Keratinocyte (primary cell): ENCODE data around the gene ARL6IP5. TPM values are rescaled to one million over a fixed set of nuclear protein-coding genes. Genes with fewer than 3 reads are reported as not detected.
A peak's percentile ranks its signal among the peaks of the same experiment; 100 is the strongest.

ENCODE experiments used
- DNase-seq: peaks from one replicate; pipeline ENCODE4 v3.0.0-alpha.2; 2011; ENCODE audit warnings: low read depth, missing footprints, low spot score
- FAIRE-seq: peaks from 2 replicates; lab custom pipeline; 2011; peaks lifted over from hg19 to GRCh38; lab: Jason Lieb, UNC
- H2AFZ ChIP-seq: 2 replicates; pipeline ENCODE4 v1.6.0; 2012; ENCODE audit warnings: low read length, control low read depth, inconsistent platforms; ENCODE audit not compliant: control insufficient read depth
- H3K27ac ChIP-seq: 2 replicates; pipeline ENCODE4 v1.5.1; 2011; ENCODE audit warnings: low read length; ENCODE audit not compliant: control insufficient read depth, insufficient read depth
- H3K27me3 ChIP-seq: 3 replicates; pipeline ENCODE4 v1.6.0; 2011; ENCODE audit warnings: low read length; ENCODE audit not compliant: control insufficient read depth, insufficient read depth; ENCODE audit errors: extremely low read depth
- H3K36me3 ChIP-seq, 2 experiments: 2 replicates in 1 of 2; 3 replicates in 1 of 2; pipeline ENCODE4 v1.5.1; 2011; ENCODE audit warnings: low read length in 2 of 2, mild to moderate bottlenecking in 1 of 2; ENCODE audit not compliant: control insufficient read depth in 2 of 2, insufficient read depth in 2 of 2; ENCODE audit errors: extremely low read depth in 1 of 2
- H3K4me1 ChIP-seq: 3 replicates; pipeline ENCODE4 v1.5.1; 2011; ENCODE audit warnings: low read length; ENCODE audit not compliant: control insufficient read depth, insufficient read depth; ENCODE audit errors: extremely low read depth
- H3K4me2 ChIP-seq: 3 replicates; pipeline ENCODE4 v1.6.0; 2011; ENCODE audit warnings: low read depth, low read length; ENCODE audit not compliant: control insufficient read depth, insufficient read depth; ENCODE audit errors: extremely low read depth
- H3K4me3 ChIP-seq, 3 experiments: fragments of 200-600 bp in 1 of 3; sonication (generic) in 1 of 3; 2 replicates in 2 of 3; 3 replicates in 1 of 3; pipeline ENCODE4 v1.5.1; 2011 to 2016; ENCODE audit warnings: low read length in 3 of 3, mild to moderate bottlenecking in 3 of 3, control low read depth in 2 of 3, inconsistent platforms in 1 of 3, low read depth in 1 of 3, mixed read lengths in 1 of 3, mixed run types in 1 of 3, moderate library complexity in 1 of 3; ENCODE audit not compliant: control insufficient read depth in 2 of 3, insufficient read depth in 2 of 3; ENCODE audit errors: extremely low read depth in 1 of 3
- H3K79me2 ChIP-seq: 2 replicates; pipeline ENCODE4 v1.6.0; 2012; ENCODE audit warnings: low read length; ENCODE audit not compliant: control insufficient read depth, insufficient read depth
- H3K9ac ChIP-seq: 3 replicates; pipeline ENCODE4 v1.6.0; 2011; ENCODE audit warnings: low read length; ENCODE audit not compliant: control insufficient read depth, insufficient read depth; ENCODE audit errors: extremely low read depth
- H3K9me1 ChIP-seq: 3 replicates; pipeline ENCODE4 v1.6.0; 2011; ENCODE audit warnings: low read length; ENCODE audit not compliant: control insufficient read depth, insufficient read depth; ENCODE audit errors: extremely low read depth
- H3K9me3 ChIP-seq: 2 replicates; pipeline ENCODE4 v1.5.1; 2012; ENCODE audit warnings: low read depth, low read length; ENCODE audit not compliant: control insufficient read depth
- H4K20me1 ChIP-seq: 3 replicates; pipeline ENCODE4 v1.6.0; 2011; ENCODE audit warnings: low read length; ENCODE audit not compliant: control insufficient read depth, insufficient read depth; ENCODE audit errors: extremely low read depth
- EZH2 ChIP-seq: IDR thresholded peaks from one replicate; pipeline ENCODE4 v1.6.1; 2012; ENCODE audit warnings: inconsistent platforms, mild to moderate bottlenecking, low read length, moderate library complexity
- dilution Hi-C: fragments of 300-500 bp; cut with MboI; formaldehyde crosslinking; loops from one replicate; pipeline ENCODE4 v1.7.0; 2020; ENCODE audit warnings: low sequenced_read_pairs; ENCODE audit not compliant: extremely low pct_ligation_motif_present
- polyA plus RNA-seq, 5 experiments: library from polyadenylated mRNA; depleted of rRNA in 3 of 5; stranded (reverse) in 3 of 5; stranded (forward) in 1 of 5; unstranded in 1 of 5; fragments of >200 nt; gene quantifications; 1 replicate in 1 of 5; 2 replicates in 3 of 5; 3 replicates in 1 of 5; pipeline versions ENCODE4 v1.2.1 to v1.2.3, GENCODE V29; 2011 to 2012; ENCODE audit warnings: missing spikeins in 2 of 5, low read depth in 1 of 5, low replicate concordance in 1 of 5
- TF ChIP-seq, protein P1 (sequence below), 3 experiments: IDR thresholded peaks in 1 of 3; conservative IDR thresholded peaks in 1 of 3; optimal IDR thresholded peaks in 1 of 3; 2 replicates in 2 of 3; 3 replicates in 1 of 3; pipeline versions ENCODE3 to v1.5.1; 2011; ENCODE audit warnings: low read length in 3 of 3, mild to moderate bottlenecking in 3 of 3, moderate library complexity in 2 of 3, control low read depth in 1 of 3, inconsistent platforms in 1 of 3; ENCODE audit not compliant: insufficient read depth in 2 of 3; ENCODE audit errors: extremely low read depth in 1 of 3

Gene ARL6IP5
- polyA plus RNA-seq, 1 donor (not counting 4 experiments of a cell fraction or from before 2014, with no cell fraction given) = 112 TPM

DNA sequence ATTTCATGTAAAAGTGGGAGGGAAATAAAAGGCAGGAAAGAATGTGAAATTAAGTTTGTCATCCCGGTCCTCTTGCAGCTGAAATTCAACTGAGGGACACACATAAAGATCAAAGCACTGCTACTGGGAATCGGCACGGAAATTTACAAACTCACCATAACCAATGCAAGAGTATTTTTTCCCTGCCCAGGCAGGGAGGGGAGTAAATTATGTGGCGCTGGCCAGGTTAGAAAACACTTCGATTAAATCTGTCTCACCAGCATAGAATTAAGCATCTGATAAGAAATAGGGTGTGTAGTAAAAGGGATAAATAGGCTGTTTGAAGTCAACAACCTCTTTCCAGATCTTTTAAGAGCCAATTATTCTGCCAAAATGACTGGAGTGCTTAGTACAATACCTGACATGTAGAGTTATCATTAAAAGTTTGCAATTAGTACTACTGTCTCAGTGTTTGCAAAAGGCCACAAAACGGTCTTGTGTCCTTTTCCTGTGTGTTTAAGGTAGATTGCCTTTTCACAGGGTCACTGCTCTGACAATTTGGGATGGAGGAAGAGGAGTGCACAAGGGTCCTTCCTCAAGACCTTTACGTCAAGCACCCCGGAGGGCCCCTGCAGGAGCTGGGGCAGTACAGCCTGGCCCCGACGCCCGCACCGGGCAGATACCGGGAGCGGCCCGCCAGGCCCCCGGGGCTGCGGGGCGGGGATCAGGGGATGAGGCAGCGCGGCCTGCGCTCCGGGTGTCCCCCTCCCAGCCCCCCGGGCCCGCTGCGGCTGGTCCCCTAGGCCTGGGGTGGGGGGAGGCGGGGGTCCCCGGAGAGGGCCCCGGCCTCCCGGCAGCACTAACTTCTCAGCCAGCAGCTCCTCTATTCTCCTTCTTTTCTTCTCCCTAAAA, 5.2 kb upstream of the ARL6IP5 start:
- peak overlapping the region; percentile 72 to 96 (median 90) for H3K4me3 ChIP-seq
- no peaks in the 10 kb centered on the region for H3K9me1 ChIP-seq
- H3K27me3 ChIP-seq = no peaks in the 10 kb centered on the region
- no peaks in the 10 kb centered on the region for H3K9me3 ChIP-seq
- no peak for DNase-seq
- no peak for TF ChIP-seq EZH2
- TF ChIP-seq, protein P1, sequence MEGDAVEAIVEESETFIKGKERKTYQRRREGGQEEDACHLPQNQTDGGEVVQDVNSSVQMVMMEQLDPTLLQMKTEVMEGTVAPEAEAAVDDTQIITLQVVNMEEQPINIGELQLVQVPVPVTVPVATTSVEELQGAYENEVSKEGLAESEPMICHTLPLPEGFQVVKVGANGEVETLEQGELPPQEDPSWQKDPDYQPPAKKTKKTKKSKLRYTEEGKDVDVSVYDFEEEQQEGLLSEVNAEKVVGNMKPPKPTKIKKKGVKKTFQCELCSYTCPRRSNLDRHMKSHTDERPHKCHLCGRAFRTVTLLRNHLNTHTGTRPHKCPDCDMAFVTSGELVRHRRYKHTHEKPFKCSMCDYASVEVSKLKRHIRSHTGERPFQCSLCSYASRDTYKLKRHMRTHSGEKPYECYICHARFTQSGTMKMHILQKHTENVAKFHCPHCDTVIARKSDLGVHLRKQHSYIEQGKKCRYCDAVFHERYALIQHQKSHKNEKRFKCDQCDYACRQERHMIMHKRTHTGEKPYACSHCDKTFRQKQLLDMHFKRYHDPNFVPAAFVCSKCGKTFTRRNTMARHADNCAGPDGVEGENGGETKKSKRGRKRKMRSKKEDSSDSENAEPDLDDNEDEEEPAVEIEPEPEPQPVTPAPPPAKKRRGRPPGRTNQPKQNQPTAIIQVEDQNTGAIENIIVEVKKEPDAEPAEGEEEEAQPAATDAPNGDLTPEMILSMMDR (optimal IDR thresholded peaks at IDR 0.05 in 1 of 3, IDR thresholded peaks at IDR 0.05 in 1 of 3, conservative IDR thresholded peaks at IDR 0.05 in 1 of 3; ENCODE audit: extremely low read depth in 1 of 3, insufficient read depth in 2 of 3, low read length in 3 of 3) = no peak
- dilution Hi-C loops = no loop called here
- H3K4me1 ChIP-seq = peaks cover 42% of the 10 kb centered on the region
- peak overlapping the region; percentile 89 for H3K9ac ChIP-seq
- H3K27ac ChIP-seq = peak overlapping the region; percentile 68
- no peaks in the 10 kb centered on the region for H3K36me3 ChIP-seq
- FAIRE-seq = no peak
- H3K79me2 ChIP-seq = peaks cover 31% of the 10 kb centered on the region
- no peaks in the 10 kb centered on the region for H4K20me1 ChIP-seq
- peak overlapping the region; percentile 53 for H2AFZ ChIP-seq
- H3K4me2 ChIP-seq = peak overlapping the region; percentile 86

DNA sequence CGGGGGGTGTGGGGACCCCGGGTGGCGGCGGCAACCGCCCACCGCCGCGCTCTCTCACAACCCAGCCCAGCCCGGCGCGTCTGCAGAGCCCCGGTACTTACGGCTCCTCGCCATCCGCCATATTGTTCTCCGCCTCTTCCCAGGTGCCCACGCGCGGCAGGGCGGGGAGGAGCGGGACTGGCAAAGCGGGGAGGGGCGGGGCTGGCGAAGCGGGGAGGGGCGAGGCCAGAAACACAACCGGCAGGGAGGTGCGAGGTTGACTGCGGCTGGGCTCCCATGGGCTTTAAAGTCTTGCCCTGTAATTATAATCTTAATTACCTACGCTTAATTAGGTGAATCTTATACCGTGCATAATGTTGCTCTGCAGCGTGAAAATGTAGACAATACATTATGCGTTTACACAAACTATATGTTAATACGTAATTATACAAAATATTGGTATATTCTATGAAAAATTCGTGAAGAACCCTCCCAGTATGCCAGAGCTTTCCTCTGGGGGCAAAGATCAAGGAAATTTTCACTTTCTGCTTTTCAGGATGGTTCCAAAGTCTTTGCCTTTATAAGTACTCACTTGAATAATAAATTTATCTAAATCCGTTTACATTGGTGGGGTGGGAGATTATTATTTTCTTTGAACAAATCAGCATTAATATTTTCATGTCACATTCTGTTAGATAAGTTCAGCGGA, 4.4 kb upstream of the ARL6IP5 start, which contains the start of gene UBA3:
Gene UBA3 (minus strand): TSS at position 133 of the 688 bp plus-strand sequence. CDS start 12 bp downstream, at position 121.
- Histone ChIP-seq H2AFZ (peak within 1 kb of the TSS; percentile 53), H3K4me3 (peak within 1 kb of the TSS; percentile 72 to 96 (median 90)), H3K4me1 (peaks cover 42% of the 10 kb centered on the region), H3K36me3 (no peaks in the 10 kb centered on the region), H3K79me2 (peaks cover 34% of the 10 kb centered on the region), H3K9me1 (no peaks in the 10 kb centered on the region), H3K27ac (peak within 1 kb of the TSS; percentile 68), H3K9me3 (no peaks in the 10 kb centered on the region), H4K20me1 (no peaks in the 10 kb centered on the region), H3K4me2 (peak within 1 kb of the TSS; percentile 86), H3K9ac (peak within 1 kb of the TSS; percentile 89), H3K27me3 (no peaks in the 10 kb centered on the region)
- FAIRE-seq (peak; percentile 5), DNase-seq (no peak)
- TF ChIP-seq EZH2 = no peak
- TF ChIP-seq, protein P1 (optimal IDR thresholded peaks at IDR 0.05 in 1 of 3, IDR thresholded peaks at IDR 0.05 in 1 of 3, conservative IDR thresholded peaks at IDR 0.05 in 1 of 3; ENCODE audit: extremely low read depth in 1 of 3, insufficient read depth in 2 of 3, low read length in 3 of 3) = no peak
- dilution Hi-C loops = no loop called here
